ENCODE data around the gene MXD4. TPM values are rescaled to one million over a fixed set of nuclear protein-coding genes. Genes with fewer than 3 reads are reported as not detected.

The MXD4 gene
- total and polyA plus RNA-seq, 9 of the 15 experiments (the other 6 are each of a cell fraction or from before 2014, with no cell fraction given): 0.06 to 13.5 (median 5.9) TPM

GRCh38 chr4:2241410-2242353, 20.2 kb downstream of the MXD4 start, which contains the start of the genes HAUS3 and POLN (continued):
- TF ChIP-seq UBTF (IDR thresholded peaks at IDR 0.05; ENCODE audit: borderline replicate concordance in 1 of 2, low read depth in 2 of 2, low read length in 2 of 2) (peak in 1 of 2 experiments; percentile 94; a peak in 3 of 4 replicates), MYNN (IDR thresholded peaks at IDR 0.05) (no peak), MYNN (CRISPR knock-in tag; IDR thresholded peaks at IDR 0.05) (no peak), RERE (CRISPR knock-in tag; IDR thresholded peaks at IDR 0.05; ENCODE audit: borderline replicate concordance) (0 out of 2 replicates have a peak, but pooled peaks have one; percentile 70), ETV5 (CRISPR knock-in tag; IDR thresholded peaks at IDR 0.05; ENCODE audit: low read depth) (peak; percentile 56), GMEB1 (CRISPR knock-in tag; IDR thresholded peaks at IDR 0.05) (peak; percentile 75), CC2D1A (IDR thresholded peaks at IDR 0.05) (no peak), CREM (IDR thresholded peaks at IDR 0.05; ENCODE audit: low read depth) (peak; percentile 60), ETS1 (conservative IDR thresholded peaks at IDR 0.05; ENCODE audit: control insufficient read depth, low read depth, low read length) (peak; percentile 83; the same call in 1 of the 2 replicates), ZBTB7A (IDR thresholded peaks at IDR 0.05; ENCODE audit: borderline replicate concordance, control insufficient read depth, low read depth, low read length) (peak; percentile 61; the same call in 1 of the 2 replicates), ZBTB1 (CRISPR knock-in tag; IDR thresholded peaks at IDR 0.05; ENCODE audit: borderline replicate concordance, low read depth) (peak; percentile 71; the same call in 1 of the 2 replicates)

All from K562 (cell line).